Stomach smooth muscle (tissue), 2 donors: ENCODE data around the gene BSG.

Source experiments
- H3K27ac ChIP-seq: one replicate; pipeline ENCODE4 v1.7.0; 2013; ENCODE audit warnings: mild to moderate bottlenecking, low read length, inconsistent platforms
- H3K27me3 ChIP-seq, 2 donors: one replicate each; pipeline ENCODE4 v1.7.0; 2013; ENCODE audit warnings: low read length in 2 of 2; ENCODE audit not compliant: insufficient read depth in 2 of 2, control insufficient read depth in 1 of 2
- H3K36me3 ChIP-seq, 2 donors: one replicate each; pipeline ENCODE4 v1.7.0; 2013; ENCODE audit warnings: low read length in 2 of 2; ENCODE audit not compliant: control insufficient read depth in 2 of 2, insufficient read depth in 2 of 2
- H3K4me1 ChIP-seq: one replicate; pipeline ENCODE4 v1.7.0; 2013; ENCODE audit warnings: low read length; ENCODE audit not compliant: control insufficient read depth, insufficient read depth
- H3K4me3 ChIP-seq, 2 donors: one replicate each; pipeline ENCODE4 v1.7.0; 2013; ENCODE audit warnings: low read length in 2 of 2
- H3K9ac ChIP-seq, 2 donors: one replicate each; pipeline ENCODE4 v1.7.0; 2013; ENCODE audit warnings: low read length in 2 of 2, mild to moderate bottlenecking in 1 of 2
- H3K9me3 ChIP-seq, 2 donors: one replicate each; pipeline ENCODE4 v1.7.0; 2013; ENCODE audit warnings: low read length in 2 of 2; ENCODE audit not compliant: control insufficient read depth in 2 of 2
- donor health status: healthy.
- donor health status: Pancreatic carcinoma.

Gene BSG

DNA sequence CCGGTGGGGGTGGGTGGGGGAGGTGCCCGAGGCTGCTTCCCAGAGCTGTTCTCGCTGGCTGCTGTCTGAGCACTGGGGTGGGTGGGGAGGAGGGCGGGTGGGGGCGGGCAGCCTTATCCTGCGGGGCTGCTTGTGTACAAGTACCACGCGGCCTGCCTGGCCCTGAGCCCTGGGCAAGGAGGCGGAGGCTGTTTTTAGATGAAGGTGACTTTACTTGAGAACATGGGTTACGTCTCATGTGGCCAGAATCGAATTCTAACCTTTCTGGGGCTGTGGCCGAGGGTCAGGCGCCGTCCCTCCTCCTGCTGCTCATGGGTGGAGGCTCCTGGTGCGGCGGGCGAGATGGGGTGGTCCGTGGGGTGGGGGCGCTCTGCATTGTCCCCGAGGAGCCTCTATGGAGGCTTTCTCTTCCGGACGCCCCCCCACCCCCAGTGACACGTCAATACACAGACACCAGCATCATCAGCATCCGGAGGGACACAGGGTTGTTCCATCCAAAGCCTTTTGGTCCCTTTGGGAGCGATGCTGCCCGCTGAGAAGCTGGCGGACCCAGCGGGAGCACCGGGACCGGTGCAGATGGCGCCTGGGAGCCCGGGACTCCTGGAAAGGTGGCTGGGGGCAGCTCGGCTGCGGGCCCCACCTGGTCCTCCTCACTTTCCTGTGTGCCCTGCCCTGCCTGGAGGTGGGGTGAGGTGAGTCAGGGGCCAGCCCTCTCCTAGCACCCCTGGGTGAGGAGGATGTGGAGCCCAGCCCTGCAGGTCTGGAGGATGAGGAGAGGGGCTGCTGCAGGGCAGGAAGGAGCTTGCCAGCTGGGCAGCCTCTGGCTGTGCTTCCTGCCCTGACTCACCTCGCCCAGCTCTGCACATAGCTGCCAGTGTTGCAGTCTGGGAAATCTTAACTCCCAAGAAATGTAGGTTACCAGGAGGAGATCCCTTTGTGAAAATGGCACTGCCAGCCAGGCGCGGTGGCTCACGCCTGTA, 3.4 kb downstream of the BSG start:
- Histone ChIP-seq H3K27me3 (no peaks in the 10 kb centered on the region), H3K27ac (peak overlapping the region; percentile 53), H3K4me1 (peaks cover 44% of the 10 kb centered on the region), H3K9ac (peak overlapping the region in 1 of 2 donors; percentile 21), H3K4me3 (peak overlapping the region in 1 of 2 donors; percentile 66), H3K9me3 (no peaks in the 10 kb centered on the region), H3K36me3 (no peaks in the 10 kb centered on the region)

DNA sequence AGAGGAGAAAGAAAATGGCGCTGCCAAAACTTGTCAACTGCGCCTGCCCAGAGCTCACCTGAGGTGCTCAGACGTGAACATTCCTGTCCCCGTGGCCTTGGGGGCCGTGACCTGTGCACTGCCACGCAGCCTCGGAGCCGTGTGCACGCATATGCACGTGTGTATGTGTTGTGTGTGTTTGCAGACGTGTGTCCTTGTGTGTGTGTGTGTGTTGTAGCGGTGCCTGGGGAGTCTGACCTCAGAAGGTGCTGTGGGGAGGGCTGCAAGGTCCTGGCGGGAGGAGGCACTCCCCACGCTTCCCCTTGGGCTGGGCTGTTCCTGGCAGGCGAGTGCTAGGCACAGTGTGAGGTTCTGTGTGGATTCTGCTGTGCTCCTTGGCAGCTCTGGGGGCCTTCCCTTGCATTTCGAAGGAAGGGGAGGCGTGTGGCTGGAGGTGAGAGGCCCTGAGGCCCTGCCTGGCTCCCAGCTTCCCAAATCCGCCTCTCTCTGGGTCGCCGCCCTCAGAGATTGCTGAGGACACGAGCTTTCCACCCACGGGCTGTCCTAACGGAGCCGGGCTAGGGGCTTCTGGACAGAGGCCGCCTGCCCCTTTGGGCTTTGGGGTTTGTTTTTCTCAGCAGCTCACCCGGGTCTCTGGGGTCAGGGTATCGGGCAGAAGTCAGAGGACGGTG, 4.5 kb downstream of the BSG start:
- Histone ChIP-seq H3K27me3 (no peaks in the 10 kb centered on the region), H3K4me1 (peaks cover 35% of the 10 kb centered on the region), H3K9ac (no peak overlapping the region), H3K9me3 (no peaks in the 10 kb centered on the region), H3K4me3 (no peak overlapping the region), H3K27ac (no peak overlapping the region), H3K36me3 (peaks cover 7 to 8% of the 10 kb centered on the region in 2 donors)

DNA sequence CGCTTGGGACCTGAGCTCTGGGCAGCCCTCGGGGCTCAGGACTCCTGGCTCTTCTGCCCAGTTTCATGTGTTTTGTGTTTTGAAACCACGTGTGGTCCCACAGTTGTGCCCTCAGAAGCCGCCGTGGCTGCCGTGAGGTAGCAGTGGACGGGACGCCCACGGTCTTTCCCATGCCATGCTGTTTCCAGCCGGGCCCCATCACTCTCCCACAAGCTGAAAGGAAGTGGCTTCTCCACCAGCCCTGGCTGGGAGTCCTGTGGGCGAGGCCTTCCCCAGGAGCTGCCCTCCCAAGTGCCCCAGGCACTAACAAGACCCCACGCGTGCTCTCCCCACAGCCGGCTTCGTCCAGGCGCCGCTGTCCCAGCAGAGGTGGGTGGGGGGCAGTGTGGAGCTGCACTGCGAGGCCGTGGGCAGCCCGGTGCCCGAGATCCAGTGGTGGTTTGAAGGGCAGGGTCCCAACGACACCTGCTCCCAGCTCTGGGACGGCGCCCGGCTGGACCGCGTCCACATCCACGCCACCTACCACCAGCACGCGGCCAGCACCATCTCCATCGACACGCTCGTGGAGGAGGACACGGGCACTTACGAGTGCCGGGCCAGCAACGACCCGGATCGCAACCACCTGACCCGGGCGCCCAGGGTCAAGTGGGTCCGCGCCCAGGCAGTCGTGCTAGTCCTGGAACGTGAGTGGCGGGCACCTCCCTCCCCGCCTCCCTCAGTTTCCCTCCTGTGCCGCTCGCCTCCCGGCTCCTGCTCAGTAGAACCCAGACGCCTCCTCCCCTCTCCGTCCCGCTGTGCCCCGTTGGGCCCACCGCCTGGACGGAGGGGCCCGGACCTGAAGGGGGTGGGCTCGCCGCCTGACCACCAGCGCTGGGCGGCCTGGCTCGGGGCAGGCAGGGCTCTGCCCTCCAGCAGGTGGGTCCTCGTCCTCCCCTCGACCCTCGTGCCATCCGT, 5.3 kb downstream of the BSG start:
- H3K27ac ChIP-seq, result no peak overlapping the region
- no peak overlapping the region for H3K9ac ChIP-seq
- H3K4me1 ChIP-seq, result peaks cover 35% of the 10 kb centered on the region
- no peak overlapping the region for H3K4me3 ChIP-seq
- H3K36me3 ChIP-seq, result peaks cover 9 to 11% of the 10 kb centered on the region in 2 donors
- no peaks in the 10 kb centered on the region for H3K9me3 ChIP-seq
- H3K27me3 ChIP-seq, result no peaks in the 10 kb centered on the region

DNA sequence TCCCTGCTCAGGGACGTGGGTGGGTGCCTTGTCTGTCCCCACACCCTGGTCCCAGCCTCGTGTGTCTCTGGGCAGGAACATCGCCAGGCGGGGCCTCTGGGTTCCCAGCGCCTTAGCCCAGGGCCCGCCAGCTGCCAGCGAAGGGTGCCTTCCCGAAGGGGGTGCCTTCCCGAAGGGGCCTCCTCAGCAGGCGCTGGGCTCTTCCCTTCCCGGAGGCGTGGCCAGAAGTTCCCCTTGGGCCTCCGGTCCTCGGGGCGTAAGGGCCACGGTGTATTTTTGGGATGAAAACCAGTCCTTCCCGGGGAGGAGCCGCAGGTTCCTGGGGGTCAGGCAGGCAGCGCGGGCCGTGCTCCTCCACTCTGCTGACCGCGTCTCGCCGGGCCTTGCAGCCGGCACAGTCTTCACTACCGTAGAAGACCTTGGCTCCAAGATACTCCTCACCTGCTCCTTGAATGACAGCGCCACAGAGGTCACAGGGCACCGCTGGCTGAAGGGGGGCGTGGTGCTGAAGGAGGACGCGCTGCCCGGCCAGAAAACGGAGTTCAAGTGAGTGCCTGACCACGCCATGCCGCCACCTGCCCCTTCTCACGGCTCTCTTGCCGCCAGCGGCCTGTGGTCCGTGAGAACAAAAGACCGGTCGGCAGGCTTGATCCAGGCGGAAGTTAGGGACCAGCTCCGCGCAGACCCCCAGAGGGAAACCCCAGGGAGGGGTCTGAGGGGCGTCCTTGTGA, 6.9 kb downstream of the BSG start:
- no peaks in the 10 kb centered on the region for H3K9me3 ChIP-seq
- H3K36me3 ChIP-seq, result peaks cover 9 to 16% of the 10 kb centered on the region in 2 donors
- no peak overlapping the region for H3K4me3 ChIP-seq
- peaks cover 26% of the 10 kb centered on the region for H3K4me1 ChIP-seq
- no peak overlapping the region for H3K27ac ChIP-seq
- H3K9ac ChIP-seq, result no peak overlapping the region
- H3K27me3 ChIP-seq, result no peaks in the 10 kb centered on the region

DNA sequence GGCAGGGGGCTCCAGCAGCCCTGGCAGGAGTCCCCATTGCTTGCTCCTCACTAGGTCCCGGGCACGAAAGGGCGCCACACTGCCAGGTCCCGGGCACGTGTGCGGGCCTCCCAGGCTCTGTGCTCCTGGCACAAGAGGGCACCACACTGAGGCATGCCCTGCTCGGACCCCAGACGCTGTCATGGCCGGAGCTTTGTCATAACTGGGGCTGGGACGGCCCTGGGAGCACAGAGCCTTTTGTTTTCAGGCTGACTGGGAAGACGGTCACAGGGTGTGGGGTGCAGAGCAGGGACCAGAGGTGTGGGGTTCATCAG, 7.4 kb downstream of the BSG start:
- Histone ChIP-seq H3K4me1 (peaks cover 21% of the 10 kb centered on the region), H3K9me3 (no peaks in the 10 kb centered on the region), H3K27ac (no peak overlapping the region), H3K9ac (no peak overlapping the region), H3K27me3 (peaks cover 0 to 4% of the 10 kb centered on the region in 2 donors), H3K36me3 (peaks cover 9 to 16% of the 10 kb centered on the region in 2 donors), H3K4me3 (no peak overlapping the region)

DNA sequence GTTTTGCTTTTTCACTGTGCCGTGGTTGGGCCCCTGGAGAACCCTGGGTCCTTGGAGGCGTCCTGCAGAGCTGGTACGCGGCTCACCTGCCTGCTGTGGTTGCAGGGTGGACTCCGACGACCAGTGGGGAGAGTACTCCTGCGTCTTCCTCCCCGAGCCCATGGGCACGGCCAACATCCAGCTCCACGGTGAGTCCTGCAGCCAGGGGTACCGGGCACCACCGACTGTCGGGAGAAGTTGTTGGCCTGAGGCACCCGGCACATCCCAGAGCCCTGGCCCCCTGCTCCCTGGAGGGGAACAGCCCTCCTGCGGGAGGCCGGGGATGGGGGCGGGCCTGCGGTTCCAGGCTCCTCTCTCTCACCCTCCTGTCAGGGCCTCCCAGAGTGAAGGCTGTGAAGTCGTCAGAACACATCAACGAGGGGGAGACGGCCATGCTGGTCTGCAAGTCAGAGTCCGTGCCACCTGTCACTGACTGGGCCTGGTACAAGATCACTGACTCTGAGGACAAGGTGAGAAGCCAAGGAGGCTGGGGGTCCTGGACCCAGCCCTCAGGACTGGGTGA, 8.0 kb downstream of the BSG start:
- Histone ChIP-seq H3K9me3 (no peaks in the 10 kb centered on the region), H3K9ac (no peak overlapping the region), H3K27me3 (peaks cover 0 to 4% of the 10 kb centered on the region in 2 donors), H3K27ac (no peak overlapping the region), H3K36me3 (peaks cover 9 to 16% of the 10 kb centered on the region in 2 donors), H3K4me3 (no peak overlapping the region), H3K4me1 (peaks cover 16% of the 10 kb centered on the region)

DNA sequence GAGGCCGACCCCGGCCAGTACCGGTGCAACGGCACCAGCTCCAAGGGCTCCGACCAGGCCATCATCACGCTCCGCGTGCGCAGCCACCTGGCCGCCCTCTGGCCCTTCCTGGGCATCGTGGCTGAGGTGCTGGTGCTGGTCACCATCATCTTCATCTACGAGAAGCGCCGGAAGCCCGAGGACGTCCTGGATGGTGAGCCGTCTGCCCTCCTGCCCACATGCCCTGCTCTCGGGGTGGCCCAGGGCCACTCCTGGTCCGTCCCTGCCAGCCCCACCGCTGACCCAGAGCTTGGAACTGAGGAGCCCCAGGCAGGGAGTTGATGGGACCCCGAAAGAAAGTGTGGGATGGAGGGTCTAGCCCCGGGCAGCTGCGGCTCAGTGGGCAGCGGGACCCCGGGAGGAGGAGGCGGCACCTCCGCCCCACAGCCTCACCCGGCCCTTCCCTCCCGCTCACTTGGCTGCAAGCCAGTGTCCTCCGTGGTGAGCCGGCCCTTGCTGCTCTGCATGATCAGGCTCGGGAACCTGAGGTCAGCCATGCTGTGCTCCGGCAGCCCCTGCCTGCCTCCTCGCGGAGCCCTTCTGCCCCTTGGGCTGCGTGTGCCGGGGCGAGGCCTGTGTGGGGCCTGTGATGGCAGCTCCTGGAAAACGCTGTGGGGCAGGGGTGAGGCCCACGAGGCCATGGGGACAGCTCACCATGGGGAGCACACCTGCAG, 9.2 kb downstream of the BSG start:
- no peak overlapping the region for H3K4me3 ChIP-seq
- H3K4me1 ChIP-seq, result peaks cover 6% of the 10 kb centered on the region
- H3K9me3 ChIP-seq, result no peaks in the 10 kb centered on the region
- H3K27ac ChIP-seq, result no peak overlapping the region
- no peak overlapping the region for H3K9ac ChIP-seq
- peaks cover 9 to 16% of the 10 kb centered on the region in 2 donors for H3K36me3 ChIP-seq
- H3K27me3 ChIP-seq, result peaks cover 0 to 8% of the 10 kb centered on the region in 2 donors

DNA sequence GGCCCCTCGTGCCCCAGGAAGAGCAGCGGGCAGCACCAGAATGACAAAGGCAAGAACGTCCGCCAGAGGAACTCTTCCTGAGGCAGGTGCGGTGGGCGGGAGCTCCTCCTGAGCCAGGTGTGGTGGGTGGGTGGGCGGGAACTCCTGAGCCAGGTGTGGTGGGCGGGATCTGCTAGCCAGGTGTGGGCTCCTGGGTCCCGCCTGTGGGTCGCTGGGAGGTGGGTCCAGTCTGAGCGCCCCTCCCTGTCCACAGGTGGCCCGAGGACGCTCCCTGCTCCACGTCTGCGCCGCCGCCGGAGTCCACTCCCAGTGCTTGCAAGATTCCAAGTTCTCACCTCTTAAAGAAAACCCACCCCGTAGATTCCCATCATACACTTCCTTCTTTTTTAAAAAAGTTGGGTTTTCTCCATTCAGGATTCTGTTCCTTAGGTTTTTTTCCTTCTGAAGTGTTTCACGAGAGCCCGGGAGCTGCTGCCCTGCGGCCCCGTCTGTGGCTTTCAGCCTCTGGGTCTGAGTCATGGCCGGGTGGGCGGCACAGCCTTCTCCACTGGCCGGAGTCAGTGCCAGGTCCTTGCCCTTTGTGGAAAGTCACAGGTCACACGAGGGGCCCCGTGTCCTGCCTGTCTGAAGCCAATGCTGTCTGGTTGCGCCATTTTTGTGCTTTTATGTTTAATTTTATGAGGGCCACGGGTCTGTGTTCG, 10.3 kb downstream of the BSG start:
- H3K9me3 ChIP-seq, result no peaks in the 10 kb centered on the region
- peaks cover 9 to 16% of the 10 kb centered on the region in 2 donors for H3K36me3 ChIP-seq
- no peak overlapping the region for H3K27ac ChIP-seq
- peaks cover 0 to 8% of the 10 kb centered on the region in 2 donors for H3K27me3 ChIP-seq
- no peak overlapping the region for H3K4me3 ChIP-seq
- no peak overlapping the region for H3K9ac ChIP-seq
- H3K4me1 ChIP-seq, result no peaks in the 10 kb centered on the region
